Left ventricle myocardium inferior (tissue), 1 donor: ENCODE measurements around the gene SLC36A3. TPM values are rescaled to one million over a fixed set of nuclear protein-coding genes. Genes with fewer than 3 reads are reported as not detected.

Experiments
- DNase-seq: peaks from one replicate; pipeline ENCODE4 v3.0.0-alpha.2; 2020
- H3K27ac ChIP-seq: fragments of 200-600 bp; replicated peaks from 2 replicates; pipeline ENCODE4 v1.8.0; 2021
- H3K27me3 ChIP-seq: fragments of 200-600 bp; 2 replicates; pipeline ENCODE4 v1.8.0; 2021; ENCODE audit warnings: low read depth
- H3K36me3 ChIP-seq: fragments of 200-600 bp; 2 replicates; pipeline ENCODE4 v1.8.0; 2021
- H3K4me1 ChIP-seq: fragments of 200-600 bp; 2 replicates; pipeline ENCODE4 v1.8.0; 2021
- H3K4me3 ChIP-seq: fragments of 200-600 bp; 2 replicates; pipeline ENCODE4 v1.8.0; 2021; ENCODE audit warnings: mild to moderate bottlenecking, moderate library complexity
- H3K9me3 ChIP-seq: fragments of 200-600 bp; replicated peaks from 2 replicates; pipeline ENCODE4 v1.8.0; 2021
- CTCF ChIP-seq: fragments of 200-600 bp; IDR thresholded peaks from 2 replicates; pipeline ENCODE4 v1.8.0; 2021; ENCODE audit warnings: antibody characterized with exemption, mild to moderate bottlenecking, borderline replicate concordance
- intact Hi-C: fragments of 100-400 bp; cut with micrococcal nuclease; formaldehyde crosslinking; loops from one replicate; pipeline ENCODE4 v1.11.0; 2022
- total RNA-seq: library from RNA; stranded (reverse); fragmentation: NEBNext Ultra II Directional; extraction: Animal tissue kit (Norgen Biotek cat#: 25700); gene quantifications from one replicate; pipeline ENCODE4 v1.2.1, GENCODE V29; 2021
- donor health status: DM: no; HTN: yes; CAD: no; lungs with severe emphysema.

Gene SLC36A3
- total RNA-seq, 1 donor from 2014 or later: not detected

GRCh38 chr5:151283120-151283825, 20.3 kb downstream of the SLC36A3 start:
- Histone ChIP-seq H3K36me3 (no peaks in the 10 kb centered on the region), H3K4me3 (no peak overlapping the region), H3K27ac (no peak overlapping the region), H3K4me1 (no peaks in the 10 kb centered on the region), H3K9me3 (no peaks in the 10 kb centered on the region), H3K27me3 (peaks cover 5% of the 10 kb centered on the region)
- DNase-seq: no peak
- TF ChIP-seq CTCF: no peak
- intact Hi-C loops: no loop called here

GRCh38 chr5:151281001-151281639, 22.4 kb downstream of the SLC36A3 start:
- H3K36me3 ChIP-seq: no peaks in the 10 kb centered on the region
- intact Hi-C loops: no loop called here
- DNase-seq: no peak
- no peaks in the 10 kb centered on the region for H3K9me3 ChIP-seq
- TF ChIP-seq CTCF: no peak
- H3K27ac ChIP-seq: no peak overlapping the region
- no peak overlapping the region for H3K4me3 ChIP-seq
- H3K4me1 ChIP-seq: no peaks in the 10 kb centered on the region
- H3K27me3 ChIP-seq: peaks cover 5% of the 10 kb centered on the region

GRCh38 chr5:151280443-151280842, 23.1 kb downstream of the SLC36A3 start:
- Histone ChIP-seq H3K27ac (no peak overlapping the region), H3K4me1 (no peaks in the 10 kb centered on the region), H3K9me3 (no peaks in the 10 kb centered on the region), H3K4me3 (no peak overlapping the region), H3K36me3 (no peaks in the 10 kb centered on the region), H3K27me3 (peaks cover 5% of the 10 kb centered on the region)
- TF ChIP-seq CTCF: no peak
- DNase-seq: no peak
- intact Hi-C loops: no loop called here

- intact Hi-C loops: no loop called here
- no peak overlapping the region for H3K27ac ChIP-seq
- no peaks in the 10 kb centered on the region for H3K9me3 ChIP-seq
- DNase-seq: no peak
- no peak overlapping the region for H3K4me3 ChIP-seq
- no peak for TF ChIP-seq CTCF
- peaks cover under 1% of the 10 kb centered on the region for H3K27me3 ChIP-seq
- H3K4me1 ChIP-seq: no peaks in the 10 kb centered on the region
- H3K36me3 ChIP-seq: no peaks in the 10 kb centered on the region
Observed at GRCh38 chr5:151278845-151279244, 24.7 kb downstream of the SLC36A3 start.

- intact Hi-C loops: no loop called here
Observed at GRCh38 chr5:151275803-151276202, 27.8 kb downstream of the SLC36A3 start.

More at GRCh38 chr5:151275803-151276202, 27.8 kb downstream of the SLC36A3 start:
- no peaks in the 10 kb centered on the region for H3K9me3 ChIP-seq
- H3K4me3 ChIP-seq: no peak overlapping the region
- TF ChIP-seq CTCF: no peak
- H3K27ac ChIP-seq: no peak overlapping the region
- H3K4me1 ChIP-seq: no peaks in the 10 kb centered on the region
- H3K27me3 ChIP-seq: no peaks in the 10 kb centered on the region
- no peaks in the 10 kb centered on the region for H3K36me3 ChIP-seq
- DNase-seq: no peak
